Erythroblast (primary cell): ENCODE results near the gene IFT81.
A peak's percentile ranks its signal among the peaks of the same experiment; 100 is the strongest.
"Not testable (repeated sequence)": the region's sequence is repeated elsewhere in the genome, so short reads cannot be mapped to it uniquely, and the experiment has no call there.

Experiments used
- DNase-seq, 2 experiments: peaks; one replicate each; lab custom pipeline; 2025; lab: John Stamatoyannopoulos, UW
- GATA1 ChIP-seq: IDR thresholded peaks from 2 replicates; pipeline ENCODE4 v1.6.1; 2011; ENCODE audit warnings: low read depth, mild to moderate bottlenecking, control low read depth, low read length, moderate library complexity
- POLR2A ChIP-seq: IDR thresholded peaks from 2 replicates; pipeline ENCODE4 v1.6.1; 2011; ENCODE audit warnings: mild to moderate bottlenecking, low read length

IFT81 gene

DNA sequence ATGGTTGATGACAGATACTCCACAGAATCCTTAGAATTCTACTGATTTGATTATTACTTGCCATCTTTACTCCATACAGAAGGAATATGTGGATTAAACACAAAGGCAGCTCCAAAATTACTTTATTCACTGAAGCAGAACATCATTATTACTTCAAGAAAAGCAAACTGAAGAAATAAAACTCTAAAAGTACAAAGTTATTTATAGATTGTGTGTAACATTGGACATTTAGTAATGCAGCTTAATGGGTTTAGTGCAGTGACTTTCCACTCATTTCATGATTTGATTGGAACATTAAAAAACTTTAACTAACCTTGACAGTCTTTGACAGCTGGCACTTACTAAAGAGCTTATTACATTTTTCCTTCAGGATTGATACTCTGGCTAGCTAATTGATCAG is 97.9 kb downstream of the IFT81 start:
- no peak for TF ChIP-seq POLR2A
- DNase-seq = no peak

DNA sequence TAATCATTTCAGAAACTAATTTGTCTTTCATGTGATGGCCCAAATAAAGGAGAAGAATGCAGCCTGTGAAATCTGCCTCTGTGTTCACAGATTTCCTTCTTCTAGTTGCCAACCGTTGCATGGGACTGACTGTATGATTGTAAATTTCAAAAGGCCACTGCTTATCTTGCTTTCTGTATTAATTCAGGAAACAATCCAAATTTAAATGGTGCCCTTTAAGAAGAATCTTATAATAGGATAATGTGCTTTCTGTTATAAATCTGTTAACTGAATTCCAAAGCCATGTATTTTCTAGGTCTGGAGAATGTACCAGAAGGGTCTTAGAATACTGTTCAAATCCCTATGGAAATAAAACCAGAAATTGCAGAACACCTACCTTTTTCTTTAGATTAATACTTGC is 98.3 kb downstream of the IFT81 start:
- TF ChIP-seq GATA1 (no peak), POLR2A (no peak)
- DNase-seq = no peak

DNA sequence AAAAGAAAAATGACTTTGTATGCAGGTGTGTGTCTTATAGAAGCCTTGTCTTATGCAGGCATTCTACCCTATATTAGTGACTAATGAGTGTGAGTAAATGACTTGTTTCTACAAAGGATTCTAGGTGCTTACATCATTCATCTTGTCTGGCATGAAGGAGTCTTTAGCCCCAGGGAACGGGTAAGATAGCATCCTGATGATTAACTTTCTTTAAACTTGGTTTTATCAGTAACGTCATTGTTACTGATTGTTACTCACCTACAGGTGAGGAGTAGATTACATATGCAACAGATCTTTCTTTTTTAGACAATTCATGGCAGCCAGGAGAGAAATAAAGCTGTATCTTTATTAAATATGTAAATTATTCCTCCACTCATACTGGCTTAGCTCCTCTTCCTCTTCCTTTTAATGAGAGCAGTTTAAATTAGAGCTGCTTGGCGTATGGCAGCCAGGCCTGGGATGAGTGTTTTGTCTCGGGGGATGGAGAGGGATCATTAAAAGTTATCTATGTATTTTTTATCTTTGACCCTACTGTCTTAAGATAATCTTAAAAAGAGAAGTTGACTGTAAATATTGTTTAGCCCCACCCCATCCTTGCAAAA is 99.7 kb downstream of the IFT81 start:
- TF ChIP-seq GATA1 (no peak), POLR2A (no peak)
- DNase-seq = no peak

DNA sequence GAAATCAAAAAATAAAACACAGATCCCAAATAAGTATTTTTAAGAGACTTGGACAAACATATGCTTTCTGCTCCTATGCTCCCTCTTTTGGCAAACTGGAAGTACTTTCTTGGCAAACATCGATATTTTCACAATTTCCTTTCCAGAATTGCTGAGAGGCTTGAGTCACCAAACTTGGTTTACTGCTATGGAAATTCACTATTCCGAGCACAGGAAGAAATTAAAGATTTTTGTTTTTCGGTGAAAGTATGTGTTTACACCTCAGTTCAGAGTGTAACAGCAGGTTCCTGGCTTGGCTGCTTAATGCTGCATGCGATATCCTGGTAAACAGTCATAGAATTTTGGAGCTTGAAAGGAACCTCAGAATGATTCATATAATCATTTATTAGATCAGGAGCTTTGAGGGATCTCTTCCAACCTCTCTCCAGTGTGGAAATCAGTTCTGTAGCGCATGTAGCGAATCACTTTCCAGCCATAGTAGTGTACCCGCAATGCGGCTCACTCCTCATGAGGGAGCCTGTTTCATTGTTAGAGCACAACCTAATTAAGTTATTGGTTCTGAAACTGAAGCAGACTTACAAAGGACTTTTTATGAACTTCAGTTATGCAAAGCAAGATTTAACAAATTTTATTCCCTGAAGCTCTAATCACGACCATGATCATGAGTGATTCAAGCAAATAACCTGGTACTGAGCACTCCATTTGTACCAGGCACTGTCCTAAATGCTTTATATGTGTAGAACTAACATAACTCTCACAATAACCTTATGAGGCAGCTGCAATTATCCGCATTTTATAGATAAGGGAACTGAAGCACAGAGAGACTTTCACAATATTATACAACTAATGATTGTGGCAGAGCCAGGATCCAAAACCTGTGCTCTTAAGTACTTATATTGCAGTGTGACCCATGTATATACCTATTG is 100.5 kb downstream of the IFT81 start:
- peak; percentile 9 to 17 for DNase-seq

DNA sequence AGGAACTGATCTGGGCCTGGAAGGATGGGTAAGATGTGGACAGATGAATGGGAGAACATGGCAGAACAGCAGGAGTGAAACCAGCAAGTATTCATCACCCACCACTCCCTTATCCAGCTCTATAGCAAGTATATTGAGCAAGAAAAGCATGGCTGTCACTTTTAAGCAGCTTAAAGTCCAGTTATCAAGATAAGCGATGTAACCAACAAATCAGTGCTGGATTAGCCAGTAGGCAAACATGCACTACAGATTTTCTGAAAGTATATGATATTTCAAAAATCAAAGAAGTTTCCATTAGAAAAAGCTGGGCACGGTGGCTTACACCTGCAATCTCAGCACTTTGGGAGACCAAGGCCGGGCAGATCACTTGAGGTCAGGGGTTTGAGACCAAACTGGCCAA is 103.0 kb downstream of the IFT81 start:
- no peak for TF ChIP-seq GATA1
- no peak for TF ChIP-seq POLR2A
- DNase-seq = no peak

More for the DNA sequence above, 100.5 kb downstream of the IFT81 start:
- TF ChIP-seq GATA1 (no peak), POLR2A (no peak)

DNA sequence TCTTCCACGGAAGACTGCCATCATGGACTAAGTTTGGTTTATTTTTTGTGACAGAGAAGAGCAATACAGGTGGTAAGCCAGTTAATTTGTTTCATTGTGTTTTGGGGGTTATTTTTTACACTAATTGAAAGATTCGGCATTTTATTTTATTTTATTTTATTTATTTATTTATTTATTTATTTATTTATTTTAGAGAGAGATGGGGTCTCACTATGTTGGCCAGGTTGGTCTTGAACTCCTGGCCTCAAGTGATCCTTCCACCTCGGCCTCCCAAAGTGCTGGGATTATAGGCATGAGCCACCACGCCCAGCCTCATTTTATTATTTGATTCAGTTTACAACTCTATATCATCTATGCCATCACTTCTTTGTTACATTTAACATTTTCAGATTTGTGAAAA is 104.2 kb downstream of the IFT81 start:
- DNase-seq = not testable (repeated sequence)

DNA sequence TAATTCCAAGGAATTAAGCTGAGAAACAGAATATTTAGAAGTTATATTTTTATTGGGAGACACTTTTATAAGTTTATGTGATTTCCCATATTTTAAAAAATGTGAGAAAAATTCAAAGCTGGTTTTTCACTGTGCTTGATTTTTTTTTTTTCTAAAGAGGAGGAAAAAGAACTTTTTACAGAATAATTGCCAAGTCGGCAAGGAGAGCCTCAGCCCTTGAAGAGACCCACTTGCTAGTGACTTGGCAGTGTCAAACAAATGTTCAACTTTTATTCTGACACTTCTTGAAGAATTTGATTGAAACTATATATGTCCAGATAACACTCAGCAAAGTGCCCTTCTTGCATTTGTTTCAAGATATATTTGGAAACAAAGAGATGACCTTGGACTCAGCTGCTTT is 104.6 kb downstream of the IFT81 start:
- TF ChIP-seq GATA1 (no peak), POLR2A (no peak)
- DNase-seq = no peak

DNA sequence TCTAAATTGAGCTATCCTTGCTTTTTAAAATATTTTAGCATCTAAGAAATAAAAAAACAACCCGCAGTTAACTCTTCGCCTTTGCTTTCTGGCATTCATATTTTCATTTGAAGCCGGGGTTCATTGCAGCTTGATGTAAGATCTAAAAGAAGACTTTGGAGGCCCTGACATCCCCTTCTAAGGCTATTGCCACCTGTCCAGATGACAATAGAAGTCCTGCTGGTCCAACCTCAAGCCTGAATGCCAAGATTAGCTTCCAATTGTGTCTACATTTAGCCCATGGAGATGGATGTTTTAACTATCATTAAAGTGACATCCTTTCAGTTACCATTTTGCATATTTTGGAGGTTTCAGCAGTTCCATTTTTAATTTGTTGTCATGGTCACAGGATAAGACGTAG is 105.3 kb downstream of the IFT81 start:
- TF ChIP-seq POLR2A (no peak), GATA1 (no peak)
- DNase-seq = no peak

DNA sequence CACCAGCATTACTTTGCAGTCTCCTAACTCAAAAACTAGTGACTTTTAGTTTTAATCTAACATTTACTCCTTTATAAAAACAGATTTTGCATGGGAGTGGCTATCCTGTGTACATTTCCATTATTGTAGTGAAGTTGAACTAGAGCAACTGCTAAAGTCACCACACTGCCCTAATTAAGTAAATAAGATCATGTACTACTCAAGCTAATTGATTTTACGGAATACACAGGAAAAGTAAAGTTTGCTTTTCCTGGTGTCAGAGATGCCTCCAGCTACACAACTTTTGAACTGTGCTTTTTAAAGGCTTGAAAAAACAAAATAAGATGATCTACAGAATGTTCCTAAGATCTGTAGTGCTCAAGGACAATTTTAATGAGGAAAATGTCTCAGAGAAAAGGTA is 106.5 kb downstream of the IFT81 start:
- TF ChIP-seq POLR2A = no peak
- no peak for DNase-seq

DNA sequence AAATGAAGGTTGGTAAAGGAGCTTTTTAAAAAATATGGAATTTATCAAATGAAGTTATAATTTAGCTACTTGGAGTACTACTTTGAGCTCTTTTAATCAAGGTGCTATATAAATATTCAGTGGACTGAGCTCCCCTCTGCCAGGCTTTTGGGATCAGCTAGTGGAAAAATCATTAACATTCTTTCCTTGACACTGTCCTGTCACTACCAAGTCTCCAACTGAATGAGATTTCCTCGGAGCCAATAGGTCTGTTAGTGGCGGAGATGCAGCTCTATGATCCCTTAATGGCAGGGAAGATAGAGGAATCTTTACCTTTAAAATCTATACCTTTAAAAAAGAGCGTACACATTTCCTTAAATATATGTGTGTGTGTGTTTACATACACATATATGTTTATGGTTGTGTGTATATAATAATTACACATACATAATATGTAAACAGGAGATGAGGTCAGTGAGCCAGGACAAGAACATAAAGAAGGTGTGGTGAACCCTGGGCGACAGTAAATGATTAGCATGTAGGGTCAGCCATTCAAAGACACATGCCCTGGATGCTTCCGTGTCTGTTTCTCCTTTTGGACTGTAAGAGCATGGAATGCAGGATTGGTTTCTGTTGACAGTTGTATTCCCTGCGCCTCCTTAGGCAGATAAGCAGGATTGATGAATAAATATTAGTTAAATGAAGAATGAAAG is 109.2 kb downstream of the IFT81 start:
- DNase-seq = no peak
- TF ChIP-seq POLR2A (no peak), GATA1 (no peak)

DNA sequence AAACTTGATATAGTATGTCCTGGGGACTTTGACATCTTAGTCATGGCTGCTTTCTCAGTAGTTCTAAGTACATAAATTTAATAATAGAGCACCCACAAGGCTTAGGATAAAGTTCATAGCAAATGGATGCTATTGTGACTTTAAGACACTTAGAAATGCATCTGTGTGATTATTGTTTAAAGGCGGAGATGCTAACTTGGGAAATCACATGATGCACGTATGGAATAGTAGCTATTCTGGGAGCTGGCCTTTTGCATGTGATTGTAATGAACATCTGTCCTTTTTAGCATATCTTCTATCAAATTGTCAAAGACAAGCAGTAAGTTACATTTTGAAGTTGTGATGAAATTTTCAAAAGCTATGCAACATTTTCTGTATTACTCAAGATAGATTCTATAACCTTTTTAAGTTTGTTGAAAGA is 110.2 kb downstream of the IFT81 start:
- TF ChIP-seq POLR2A = no peak
- no peak for TF ChIP-seq GATA1
- DNase-seq = no peak

DNA sequence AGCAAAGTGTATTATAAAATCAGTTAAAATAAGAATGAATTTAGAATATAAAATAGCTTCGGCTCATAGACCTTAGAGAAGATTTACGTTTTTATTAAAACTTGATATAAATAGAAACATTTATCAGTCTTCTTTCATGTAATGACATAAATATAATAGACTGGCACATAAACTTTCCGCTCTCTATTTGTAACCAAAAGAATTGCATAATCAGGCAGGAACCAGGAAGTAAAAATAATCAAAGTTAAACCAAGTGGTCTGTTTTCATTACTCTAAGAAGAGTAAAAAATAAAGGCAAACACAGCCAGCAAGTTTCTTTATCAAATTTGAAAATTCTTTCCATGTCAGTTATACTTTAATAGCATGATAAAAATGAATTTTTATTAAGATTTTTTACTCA is 110.6 kb downstream of the IFT81 start:
- DNase-seq = no peak

DNA sequence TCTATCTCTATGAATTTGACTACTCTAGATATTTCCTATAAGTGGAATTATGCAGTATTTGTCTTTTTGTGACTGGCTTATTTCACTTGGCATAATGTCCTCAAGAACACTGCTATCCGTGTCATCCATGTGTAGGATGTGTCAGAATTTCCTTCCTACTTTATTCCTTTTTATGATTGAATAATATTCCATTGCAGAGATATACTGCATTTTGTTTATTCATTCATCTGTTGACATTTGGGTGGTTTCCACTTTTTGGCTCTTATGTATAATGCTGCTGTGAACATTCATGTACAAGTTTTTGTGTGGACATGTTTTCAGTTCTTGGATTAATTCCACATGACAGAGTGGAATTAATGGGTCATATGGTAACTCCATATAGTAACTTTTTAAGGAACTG is 111.2 kb downstream of the IFT81 start:
- TF ChIP-seq GATA1 (no peak), POLR2A (no peak)
- no peak for DNase-seq

More for the DNA sequence above, 110.6 kb downstream of the IFT81 start:
- no peak for TF ChIP-seq GATA1
- TF ChIP-seq POLR2A = no peak

DNA sequence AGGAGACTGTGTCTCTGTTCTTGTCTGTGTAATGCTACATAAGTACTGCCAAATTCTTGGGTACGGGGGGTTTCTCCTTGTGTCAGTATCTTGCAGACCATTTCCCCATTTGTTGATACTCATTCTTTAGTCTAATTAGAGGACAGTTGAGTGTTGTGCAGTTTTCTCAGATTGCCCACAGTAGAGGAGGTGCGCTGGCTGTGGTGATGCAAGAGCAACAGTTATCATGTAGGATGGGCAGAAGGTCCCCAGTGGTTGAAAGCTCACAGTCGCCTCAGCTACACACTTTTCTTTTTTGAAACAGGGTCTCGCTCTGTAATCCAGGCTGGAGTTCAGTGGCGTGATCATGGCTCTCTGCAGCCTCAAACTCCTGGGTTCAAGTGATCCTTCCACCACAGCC is 119.1 kb downstream of the IFT81 start:
- no peak for TF ChIP-seq GATA1
- no peak for TF ChIP-seq POLR2A
- DNase-seq = no peak
